GM18873 (cell line): ENCODE measurements around the gene NEIL3.

Experiments used
- ATAC-seq: cut with Tn5 transposase; IDR thresholded peaks from one replicate; pipeline ENCODE4 v1.9.1; 2021; ENCODE audit warnings: mild to moderate bottlenecking, moderate library complexity, moderate number of reproducible peaks; ENCODE audit not compliant: unreplicated experiment, low FRiP score

Gene NEIL3

DNA sequence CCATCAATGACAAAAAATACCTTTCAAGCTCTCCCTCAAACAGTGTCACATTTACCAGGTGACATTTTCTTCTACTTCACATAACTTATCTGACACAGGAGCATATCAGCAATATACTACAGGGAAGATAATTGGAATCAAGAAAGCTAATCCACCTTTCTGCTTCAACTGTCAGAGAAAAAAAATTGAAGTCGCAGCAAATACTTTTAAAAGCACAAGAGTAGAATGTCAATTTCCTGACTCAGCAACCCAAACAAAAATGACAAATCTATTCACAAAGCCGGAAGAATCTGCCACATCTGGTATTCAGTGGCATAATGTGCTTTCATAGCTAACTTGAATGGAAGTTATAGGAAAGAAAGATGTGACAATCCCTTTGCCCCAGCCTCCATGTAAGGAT, 95.8 kb downstream of the NEIL3 start:
- ATAC-seq: no peak

DNA sequence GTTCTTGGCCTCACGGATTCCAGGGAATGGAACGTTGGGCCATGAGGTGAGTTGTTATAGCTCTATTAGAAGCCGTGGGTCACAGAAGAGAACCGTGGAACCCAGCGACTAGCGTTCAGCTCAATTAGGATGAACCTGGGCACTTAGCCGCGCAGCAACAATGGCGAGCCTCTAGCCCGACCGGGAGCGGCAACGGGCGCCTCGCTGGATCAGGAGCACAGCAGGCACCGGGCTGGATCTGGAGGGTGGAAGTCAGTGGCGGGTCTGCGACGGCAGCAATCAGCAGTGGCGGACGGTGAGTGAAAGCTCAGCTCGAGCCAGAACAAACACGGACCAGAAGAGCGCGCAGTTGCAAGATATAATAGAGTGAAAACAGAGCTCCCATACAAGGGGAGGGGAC, 98.3 kb downstream of the NEIL3 start:
- ATAC-seq: no peak

DNA sequence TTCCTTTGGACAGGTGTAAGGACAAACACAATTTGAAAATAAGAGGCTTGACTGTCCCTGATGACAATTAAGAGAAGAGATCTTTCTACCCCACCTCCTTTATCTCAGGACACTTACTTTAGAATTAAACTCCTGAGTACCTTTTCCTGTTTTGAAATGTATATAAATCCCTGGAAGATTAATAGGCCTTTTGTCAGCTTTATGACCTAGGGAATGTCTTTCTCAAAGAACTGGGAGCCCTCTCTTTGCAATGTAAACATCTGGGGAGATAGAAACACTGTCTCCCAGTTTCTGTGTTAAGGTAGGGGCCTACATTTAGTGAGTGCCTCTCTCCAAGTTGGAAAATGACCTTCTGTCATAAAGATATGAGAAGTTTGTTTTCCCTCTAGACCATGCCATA, 100.9 kb downstream of the NEIL3 start:
- ATAC-seq: no peak

DNA sequence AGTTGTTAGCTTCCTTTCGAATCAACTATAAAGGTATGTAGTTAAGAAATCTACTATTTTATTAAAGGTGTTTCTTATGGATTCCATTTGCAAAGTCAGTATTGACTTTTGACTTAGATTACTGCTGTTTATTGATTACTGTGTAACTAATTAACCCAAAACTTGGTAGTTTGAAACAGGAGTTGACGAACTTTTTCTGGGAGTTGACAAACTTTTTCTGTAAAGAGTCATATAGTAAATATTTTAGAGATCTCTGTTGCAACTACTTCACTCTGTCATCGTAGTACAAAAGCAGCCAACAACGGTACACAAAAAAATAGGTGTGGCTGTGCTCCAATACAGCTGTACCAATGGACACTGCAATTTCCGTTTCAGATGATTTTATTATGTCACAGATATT, 102.3 kb downstream of the NEIL3 start:
- ATAC-seq: no peak
